MM.1S (cell line): ENCODE data around the gene EIF6.
A peak's percentile ranks its signal among the peaks of the same experiment; 100 is the strongest.

Experiments
- DNase-seq: peaks from one replicate; pipeline ENCODE4 v3.0.0-alpha.2; 2015
- H2AFZ ChIP-seq: fragments of 300-600 bp; sonication (generic); 2 replicates; pipeline ENCODE4 v1.6.0; 2016; ENCODE audit warnings: antibody characterized with exemption, low read length
- H3F3A ChIP-seq: fragments of 300-600 bp; sonication (generic); 2 replicates; pipeline ENCODE4 v1.6.1; 2016; ENCODE audit warnings: mild to moderate bottlenecking, antibody characterized with exemption, low read length, moderate library complexity, mixed read lengths; ENCODE audit not compliant: insufficient read depth
- H3K27ac ChIP-seq: fragments of 300-600 bp; sonication (generic); 2 replicates; pipeline ENCODE4 v1.5.1; 2016; ENCODE audit warnings: mild to moderate bottlenecking, low read length
- H3K27me3 ChIP-seq: fragments of 300-600 bp; sonication (generic); replicated peaks from 2 replicates; pipeline ENCODE4 v1.6.0; 2016; ENCODE audit warnings: low read length; ENCODE audit not compliant: insufficient read depth
- H3K36me3 ChIP-seq: fragments of 300-600 bp; sonication (generic); replicated peaks from 2 replicates; pipeline ENCODE4 v1.6.1; 2016; ENCODE audit warnings: mild to moderate bottlenecking, low read length, mixed read lengths; ENCODE audit not compliant: insufficient read depth
- H3K4me1 ChIP-seq: fragments of 300-600 bp; sonication (generic); 2 replicates; pipeline ENCODE4 v1.6.1; 2016; ENCODE audit warnings: low read length, mixed read lengths
- H3K4me2 ChIP-seq: fragments of 300-600 bp; sonication (generic); 2 replicates; pipeline ENCODE4 v1.6.0; 2016; ENCODE audit warnings: low read depth, low read length
- H3K4me3 ChIP-seq: fragments of 300-600 bp; sonication (generic); 2 replicates; pipeline ENCODE4 v1.5.1; 2016; ENCODE audit warnings: low read length, mixed read lengths
- H3K79me2 ChIP-seq: fragments of 300-600 bp; sonication (generic); 2 replicates; pipeline ENCODE4 v1.6.1; 2016; ENCODE audit warnings: mixed run types, low read length, mixed read lengths
- H3K9ac ChIP-seq: fragments of 300-600 bp; sonication (generic); 2 replicates; pipeline ENCODE4 v1.6.1; 2016; ENCODE audit warnings: low read length, mixed read lengths
- H3K9me2 ChIP-seq: fragments of 300-600 bp; sonication (generic); replicated peaks from 2 replicates; pipeline ENCODE4 v1.6.1; 2016; ENCODE audit warnings: mild to moderate bottlenecking, low read length, mixed read lengths; ENCODE audit not compliant: insufficient read depth
- H3K9me3 ChIP-seq: fragments of 300-600 bp; sonication (generic); replicated peaks from 2 replicates; pipeline ENCODE4 v1.6.1; 2016; ENCODE audit warnings: mild to moderate bottlenecking, low read length, mixed read lengths; ENCODE audit not compliant: insufficient read depth
- H4K20me1 ChIP-seq: fragments of 300-600 bp; sonication (generic); 2 replicates; pipeline ENCODE4 v1.6.1; 2016; ENCODE audit warnings: mild to moderate bottlenecking, low read length, moderate library complexity, mixed read lengths; ENCODE audit not compliant: insufficient read depth
- CTCF ChIP-seq: fragments of 300-600 bp; sonication (generic); IDR thresholded peaks from 2 replicates; pipeline ENCODE4 v1.5.1; 2016; ENCODE audit warnings: antibody characterized with exemption, low read length, mixed read lengths
- EZH2 ChIP-seq: fragments of 300-600 bp; sonication (generic); optimal IDR thresholded peaks from 2 replicates; pipeline ENCODE3; 2017; ENCODE audit warnings: low read depth, mild to moderate bottlenecking, antibody characterized with exemption, low read length, mixed read lengths
- EZH2phosphoT487 ChIP-seq: fragments of 300-600 bp; sonication (generic); IDR thresholded peaks from 2 replicates; pipeline ENCODE4 v1.6.1; 2018; ENCODE audit warnings: antibody characterized with exemption, low read length

EIF6 gene

GRCh38 chr20:35311409-35311808 lies 26.8 kb upstream of the EIF6 start:
- TF ChIP-seq EZH2 (no peak), EZH2phosphoT487 (no peak), CTCF (no peak)
- Histone ChIP-seq H3K9me2 (no peaks in the 10 kb centered on the region), H3K9me3 (no peaks in the 10 kb centered on the region), H3K4me3 (no peak overlapping the region), H3K4me1 (no peaks in the 10 kb centered on the region), H3K9ac (no peak overlapping the region), H2AFZ (no peak overlapping the region), H3K36me3 (no peaks in the 10 kb centered on the region), H3K27me3 (no peaks in the 10 kb centered on the region), H3K27ac (no peak overlapping the region), H4K20me1 (no peaks in the 10 kb centered on the region), H3K79me2 (no peaks in the 10 kb centered on the region), H3F3A (no peaks in the 10 kb centered on the region), H3K4me2 (no peak overlapping the region)
- no peak for DNase-seq

GRCh38 chr20:35307666-35308653 lies 23.4 kb upstream of the EIF6 start:
- Histone ChIP-seq H4K20me1 (no peaks in the 10 kb centered on the region), H3K4me3 (no peak overlapping the region), H2AFZ (no peak overlapping the region), H3K27me3 (no peaks in the 10 kb centered on the region), H3F3A (no peaks in the 10 kb centered on the region), H3K9ac (no peak overlapping the region), H3K36me3 (no peaks in the 10 kb centered on the region), H3K9me3 (no peaks in the 10 kb centered on the region), H3K27ac (no peak overlapping the region), H3K4me2 (no peak overlapping the region), H3K79me2 (no peaks in the 10 kb centered on the region), H3K4me1 (no peaks in the 10 kb centered on the region; the same call in 1 of the 2 replicates), H3K9me2 (no peaks in the 10 kb centered on the region)
- TF ChIP-seq EZH2 (no peak), CTCF (no peak), EZH2phosphoT487 (no peak)
- DNase-seq: no peak

- Histone ChIP-seq H3K4me2 (no peak overlapping the region), H3F3A (no peaks in the 10 kb centered on the region), H3K79me2 (no peaks in the 10 kb centered on the region), H3K36me3 (no peaks in the 10 kb centered on the region), H3K27ac (no peak overlapping the region), H3K4me1 (no peaks in the 10 kb centered on the region; the same call in 1 of the 2 replicates), H2AFZ (no peak overlapping the region), H4K20me1 (no peaks in the 10 kb centered on the region), H3K9me2 (no peaks in the 10 kb centered on the region), H3K9me3 (no peaks in the 10 kb centered on the region), H3K4me3 (no peak overlapping the region), H3K27me3 (no peaks in the 10 kb centered on the region), H3K9ac (no peak overlapping the region)
- TF ChIP-seq EZH2phosphoT487 (no peak), EZH2 (no peak), CTCF (peak; percentile 67)
- peak; percentile 18 for DNase-seq
Measured at GRCh38 chr20:35306931-35307517, 22.5 kb upstream of the EIF6 start.
